IMR-90 (cell line): Measurements from ENCODE around the gene ASXL1. TPM values are rescaled to one million over a fixed set of nuclear protein-coding genes. Genes with fewer than 3 reads are reported as not detected.

ENCODE experiments used
- ATAC-seq: fragments of 200-7000 bp; cut with Tn5 transposase; 2 replicates; pipeline ENCODE4 v1.9.1; 2020; ENCODE audit warnings: low read depth, mild to moderate bottlenecking, moderate library complexity
- BruUV-seq: library from RNA; stranded (reverse); fragments of 400-500 nt; replicated peaks from 2 replicates; lab custom pipeline; 2021; lab: Mats Ljungman, UMichigan
- CTCF ChIA-PET: fragments of 300-600 bp; formaldehyde crosslinking; extraction: SDS; loops from one replicate; lab custom pipeline; 2021; ENCODE audit warnings: antibody characterized with exemption; lab: Yijun Ruan, JAX
- POLR2A ChIA-PET: fragments of 300-600 bp; sonication (Branson Sonifier 250); formaldehyde crosslinking; loops from one replicate; lab custom pipeline; 2022; ENCODE audit warnings: antibody characterized with exemption; ENCODE audit not compliant: unreplicated experiment; lab: Charles Lee
- DNase-seq: peaks from one replicate; pipeline ENCODE4 v3.0.0; 2013
- H2AFZ ChIP-seq: replicated peaks from 2 replicates; pipeline ENCODE3; 2013; ENCODE audit warnings: low read length, mild to moderate bottlenecking; ENCODE audit not compliant: poor library complexity
- H2AK5ac ChIP-seq: 2 replicates; pipeline ENCODE4 v1.6.1; 2013; ENCODE audit warnings: low read depth, low read length, inconsistent platforms
- H2AK9ac ChIP-seq: replicated peaks from 2 replicates; pipeline ENCODE3; 2013; ENCODE audit warnings: mild to moderate bottlenecking, low read depth, low read length, moderate library complexity; ENCODE audit not compliant: poor library complexity
- H2BK120ac ChIP-seq: 2 replicates; pipeline ENCODE4 v1.6.1; 2013; ENCODE audit warnings: low read depth, low read length, inconsistent platforms
- H2BK15ac ChIP-seq: 3 replicates; pipeline ENCODE4 v1.6.1; 2013; ENCODE audit warnings: low read depth, low read length, inconsistent platforms
- H2BK20ac ChIP-seq: 2 replicates; pipeline ENCODE4 v1.6.1; 2013; ENCODE audit warnings: low read depth, mild to moderate bottlenecking, inconsistent platforms, low read length, moderate library complexity
- H2BK5ac ChIP-seq: 2 replicates; pipeline ENCODE4 v1.6.1; 2013; ENCODE audit warnings: mild to moderate bottlenecking, low read depth, low read length, inconsistent platforms; ENCODE audit not compliant: poor library complexity, severe bottlenecking
- H3K14ac ChIP-seq: replicated peaks from 2 replicates; pipeline ENCODE4 v1.6.1; 2013; ENCODE audit warnings: low read depth, low read length, inconsistent platforms
- H3K18ac ChIP-seq: 2 replicates; pipeline ENCODE4 v1.6.1; 2013; ENCODE audit warnings: low read depth, low read length, control low read depth
- H3K23ac ChIP-seq: 2 replicates; pipeline ENCODE4 v1.6.1; 2013; ENCODE audit warnings: low read depth, low read length, inconsistent platforms
- H3K27ac ChIP-seq: 2 replicates; pipeline ENCODE4 v1.5.1; 2013; ENCODE audit warnings: mild to moderate bottlenecking, control low read depth, low read length; ENCODE audit not compliant: insufficient read depth
- H3K27me3 ChIP-seq: 2 replicates; pipeline ENCODE4 v1.6.1; 2013; ENCODE audit warnings: low read length; ENCODE audit not compliant: control insufficient read depth, insufficient read depth
- H3K36me3 ChIP-seq: 2 replicates; pipeline ENCODE4 v1.6.1; 2013; ENCODE audit warnings: low read length, mixed read lengths; ENCODE audit not compliant: control insufficient read depth, insufficient read depth
- H3K4ac ChIP-seq: 2 replicates; pipeline ENCODE4 v1.6.1; 2013; ENCODE audit warnings: low read depth, low read length, inconsistent platforms
- H3K4me1 ChIP-seq: 2 replicates; pipeline ENCODE4 v1.6.1; 2013; ENCODE audit warnings: low read length, mixed read lengths; ENCODE audit not compliant: control insufficient read depth, insufficient read depth
- H3K4me2 ChIP-seq: 2 replicates; pipeline ENCODE4 v1.6.1; 2013; ENCODE audit warnings: low read depth, mild to moderate bottlenecking, control low read depth, low read length, moderate library complexity
- H3K4me3 ChIP-seq: 2 replicates; pipeline ENCODE4 v1.5.1; 2013; ENCODE audit warnings: low read depth, mild to moderate bottlenecking, control low read depth, low read length, moderate library complexity; ENCODE audit not compliant: insufficient read depth
- H3K56ac ChIP-seq: 2 replicates; pipeline ENCODE4 v1.6.1; 2013; ENCODE audit warnings: low read length, inconsistent platforms; ENCODE audit not compliant: insufficient read depth; ENCODE audit errors: extremely low read depth
- H3K79me1 ChIP-seq, 2 experiments: 2 replicates each; pipeline ENCODE4 v1.6.1; 2013; ENCODE audit warnings: low read length in 2 of 2, inconsistent platforms in 1 of 2, low read depth in 1 of 2
- H3K9ac ChIP-seq: 2 replicates; pipeline ENCODE4 v1.6.1; 2013; ENCODE audit warnings: low read depth, low read length, control low read depth
- H3K9me1 ChIP-seq: 2 replicates; pipeline ENCODE4 v1.6.1; 2013; ENCODE audit warnings: low read length, inconsistent platforms; ENCODE audit not compliant: insufficient read depth
- H3K9me3 ChIP-seq: 2 replicates; pipeline ENCODE4 v1.6.1; 2013; ENCODE audit warnings: low read length; ENCODE audit not compliant: control insufficient read depth, insufficient read depth
- H4K20me1 ChIP-seq: 2 replicates; pipeline ENCODE4 v1.6.1; 2013; ENCODE audit warnings: low read length, inconsistent platforms; ENCODE audit not compliant: insufficient read depth
- H4K5ac ChIP-seq: 2 replicates; pipeline ENCODE4 v1.6.1; 2013; ENCODE audit warnings: mild to moderate bottlenecking, low read depth, low read length, control low read depth
- H4K8ac ChIP-seq, 2 experiments: 2 replicates each; pipeline ENCODE4 v1.6.1; 2013; ENCODE audit warnings: low read depth in 2 of 2, low read length in 2 of 2, control low read depth in 1 of 2, inconsistent platforms in 1 of 2
- H4K91ac ChIP-seq: 2 replicates; pipeline ENCODE4 v1.6.1; 2013; ENCODE audit warnings: low read depth, low read length, inconsistent platforms; ENCODE audit not compliant: insufficient read depth
- FOS ChIP-seq: fragments of 150-350 bp; IDR thresholded peaks from 2 replicates; pipeline ENCODE4 v1.6.1; 2016; ENCODE audit warnings: low read depth, low read length
- NFE2L2 ChIP-seq: fragments of 150-350 bp; IDR thresholded peaks from 2 replicates; pipeline ENCODE4 v1.6.1; 2016; ENCODE audit warnings: low read depth, mild to moderate bottlenecking, low read length
- POLR2A ChIP-seq: IDR thresholded peaks from 2 replicates; pipeline ENCODE4 v1.6.1; 2012; ENCODE audit warnings: mild to moderate bottlenecking, low read depth, low read length
- RAD21 ChIP-seq: IDR thresholded peaks from 2 replicates; pipeline ENCODE4 v1.6.1; 2012; ENCODE audit warnings: low read length, improper control_type of control experiment
- RCOR1 ChIP-seq: IDR thresholded peaks from 2 replicates; pipeline ENCODE4 v1.6.1; 2012; ENCODE audit warnings: mild to moderate bottlenecking, low read length, improper control_type of control experiment; ENCODE audit not compliant: insufficient replicate concordance
- WGBS, 2 experiments: methylation state at CpG; one replicate each; pipeline versions ENCODE4 v1.1.5 to v1.1.7; 2013; ENCODE audit warnings: missing lambda C conversion rate in 2 of 2; ENCODE audit not compliant: insufficient read length in 1 of 2; ENCODE audit errors: extremely low coverage in 2 of 2; 5-methylcytosine and 5-hydroxymethylcytosine counted together
- dilution Hi-C: fragments of 300-500 bp; cut with HindIII; formaldehyde crosslinking; loops from one replicate; pipeline ENCODE4 v1.14.3; 2018; ENCODE audit warnings: low sequenced_read_pairs; ENCODE audit not compliant: unreplicated experiment
- in situ Hi-C: fragments of 300-500 bp; cut with MboI; formaldehyde crosslinking; loops from 3 replicates; pipeline ENCODE4 v1.14.3; 2019; ENCODE audit warnings: low sequenced_read_pairs, inconsistent platforms, mixed read lengths
- intact Hi-C: fragments of 100-400 bp; cut with micrococcal nuclease; formaldehyde crosslinking; loops from 2 replicates; pipeline ENCODE4 v1.10.0; 2022
- polyA plus RNA-seq, 3 experiments: library from polyadenylated mRNA; depleted of rRNA; stranded (reverse); fragments of >200 nt; gene quantifications; 2 replicates each; pipeline ENCODE4 v1.2.3, GENCODE V29; 2012; ENCODE audit warnings: low replicate concordance in 1 of 3
- total RNA-seq: library from RNA; depleted of rRNA; stranded (reverse); fragments of >200 nt; gene quantifications from 2 replicates; pipeline ENCODE4 v1.2.3, GENCODE V29; 2012

ASXL1 gene
- total and polyA plus RNA-seq, 2 of the 4 experiments (the other 2 are of a cell fraction): 29.9 to 37.1 TPM

DNA sequence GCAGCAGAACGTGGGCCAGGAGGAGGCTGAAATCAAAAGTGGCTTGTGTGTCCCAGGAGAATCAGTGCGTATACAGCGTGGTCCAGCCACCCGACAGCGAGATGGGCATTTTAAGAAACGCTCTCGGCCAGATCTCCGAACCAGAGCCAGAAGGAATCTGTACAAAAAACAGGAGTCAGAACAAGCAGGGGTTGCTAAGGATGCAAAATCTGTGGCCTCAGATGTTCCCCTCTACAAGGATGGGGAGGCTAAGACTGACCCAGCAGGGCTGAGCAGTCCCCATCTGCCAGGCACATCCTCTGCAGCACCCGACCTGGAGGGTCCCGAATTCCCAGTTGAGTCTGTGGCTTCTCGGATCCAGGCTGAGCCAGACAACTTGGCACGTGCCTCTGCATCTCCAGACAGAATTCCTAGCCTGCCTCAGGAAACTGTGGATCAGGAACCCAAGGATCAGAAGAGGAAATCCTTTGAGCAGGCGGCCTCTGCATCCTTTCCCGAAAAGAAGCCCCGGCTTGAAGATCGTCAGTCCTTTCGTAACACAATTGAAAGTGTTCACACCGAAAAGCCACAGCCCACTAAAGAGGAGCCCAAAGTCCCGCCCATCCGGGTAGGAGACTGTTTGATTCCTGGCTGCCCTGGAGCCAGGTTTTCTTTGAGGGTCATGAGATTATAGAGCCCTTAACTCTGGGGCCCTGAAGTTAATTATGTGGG is 75.3 kb downstream of the ASXL1 start:
- no peak overlapping the region for H2BK5ac ChIP-seq
- H2BK15ac ChIP-seq: no peak overlapping the region
- peaks cover 73% of the 10 kb centered on the region for H3K36me3 ChIP-seq
- ATAC-seq: no peak
- no peak overlapping the region for H3K23ac ChIP-seq
- no peak overlapping the region for H3K4me3 ChIP-seq
- H2BK120ac ChIP-seq: no peak overlapping the region
- H4K5ac ChIP-seq: no peak overlapping the region
- no peak overlapping the region for H3K4me2 ChIP-seq
- DNase-seq: no peak
- 83% methylated on average over 8 of the region's 20 CpGs; no CpG with 5 or more reads in 1 of the 2 experiments for WGBS, 2 experiments
- H4K91ac ChIP-seq: no peak overlapping the region
- dilution Hi-C loops (no loop called here), intact Hi-C loops (no loop called here), in situ Hi-C loops (no loop called here)
- no peak overlapping the region for H3K4ac ChIP-seq
- H3K27me3 ChIP-seq: no peaks in the 10 kb centered on the region
- peaks cover under 1% of the 10 kb centered on the region; the same call in 1 of the 2 replicates for H3K4me1 ChIP-seq
- no peak overlapping the region for H3K9ac ChIP-seq
- H2AFZ ChIP-seq: no peak overlapping the region
- H2BK20ac ChIP-seq: no peak overlapping the region
- H3K18ac ChIP-seq: no peak overlapping the region
- H3K79me1 ChIP-seq: peaks cover 35 to 71% of the 10 kb centered on the region in 2 experiments
- no peak overlapping the region for H3K56ac ChIP-seq
- no peak overlapping the region for H3K27ac ChIP-seq
- H3K14ac ChIP-seq: no peak overlapping the region
- peaks cover 50% of the 10 kb centered on the region for H4K20me1 ChIP-seq
- ChIA-PET CTCF (no interaction called here), POLR2A (no interaction called here)
- no peak overlapping the region for H2AK5ac ChIP-seq
- no peak overlapping the region for H4K8ac ChIP-seq
- H3K9me1 ChIP-seq: peaks cover 37% of the 10 kb centered on the region
- no peak overlapping the region for H2AK9ac ChIP-seq
- H3K9me3 ChIP-seq: no peaks in the 10 kb centered on the region
- TF ChIP-seq NFE2L2 (no peak), RAD21 (no peak), FOS (no peak), POLR2A (no peak), RCOR1 (no peak)
- BruUV-seq: TSS peak; percentile 26
